Smooth muscle cell (in vitro differentiated cells): ENCODE results near the gene UGT2B11. TPM values are rescaled to one million over a fixed set of nuclear protein-coding genes. Genes with fewer than 3 reads are reported as not detected.

Source experiments
- polyA plus RNA-seq: library from polyadenylated mRNA; unstranded; fragments of >200 nt; fragmentation: Nextera tagmentation; extraction: Ambion mirVana; gene quantifications from 2 replicates; pipeline ENCODE4 v1.2.1, GENCODE V29; 2016
- total RNA-seq: library from RNA; depleted of rRNA; stranded (reverse); fragments of >200 nt; gene quantifications from 2 replicates; pipeline ENCODE4 v1.2.3, GENCODE V29; 2014

The UGT2B11 gene
- total and polyA plus RNA-seq, 2 experiments from 2014 or later: not detected

Other genes starting within 250 kb of the UGT2B11 start
- 0.45 and 6.5 TPM in 2 replicates for gene UGT2B7, start 118.3 kb downstream of the UGT2B11 start, total RNA-seq
- gene UGT2B7, start 118.3 kb downstream of the UGT2B11 start, polyA plus RNA-seq: 2.6 and 3.6 TPM in 2 replicates
- gene UGT2B28, start 65.7 kb upstream of the UGT2B11 start, total RNA-seq: not detected in 2 replicates
- gene UGT2B28, start 65.7 kb upstream of the UGT2B11 start, polyA plus RNA-seq: not detected in 2 replicates